K562 treated with DMSO at 1 percent for 48 hours (cell line): ENCODE measurements around the gene ANKZF1. TPM values are rescaled to one million over a fixed set of nuclear protein-coding genes. Genes with fewer than 3 reads are reported as not detected.

Experiments
- total RNA-seq: library from RNA; unstranded; fragments of 300-600 nt; gene quantifications from 2 replicates; pipeline ENCODE4 v1.2.3, GENCODE V29; 2022; ENCODE audit warnings: low replicate concordance; ENCODE audit errors: extremely low read depth

The ANKZF1 gene, protein sequence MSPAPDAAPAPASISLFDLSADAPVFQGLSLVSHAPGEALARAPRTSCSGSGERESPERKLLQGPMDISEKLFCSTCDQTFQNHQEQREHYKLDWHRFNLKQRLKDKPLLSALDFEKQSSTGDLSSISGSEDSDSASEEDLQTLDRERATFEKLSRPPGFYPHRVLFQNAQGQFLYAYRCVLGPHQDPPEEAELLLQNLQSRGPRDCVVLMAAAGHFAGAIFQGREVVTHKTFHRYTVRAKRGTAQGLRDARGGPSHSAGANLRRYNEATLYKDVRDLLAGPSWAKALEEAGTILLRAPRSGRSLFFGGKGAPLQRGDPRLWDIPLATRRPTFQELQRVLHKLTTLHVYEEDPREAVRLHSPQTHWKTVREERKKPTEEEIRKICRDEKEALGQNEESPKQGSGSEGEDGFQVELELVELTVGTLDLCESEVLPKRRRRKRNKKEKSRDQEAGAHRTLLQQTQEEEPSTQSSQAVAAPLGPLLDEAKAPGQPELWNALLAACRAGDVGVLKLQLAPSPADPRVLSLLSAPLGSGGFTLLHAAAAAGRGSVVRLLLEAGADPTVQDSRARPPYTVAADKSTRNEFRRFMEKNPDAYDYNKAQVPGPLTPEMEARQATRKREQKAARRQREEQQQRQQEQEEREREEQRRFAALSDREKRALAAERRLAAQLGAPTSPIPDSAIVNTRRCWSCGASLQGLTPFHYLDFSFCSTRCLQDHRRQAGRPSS
- not detected in 2 replicates for total RNA-seq

DNA sequence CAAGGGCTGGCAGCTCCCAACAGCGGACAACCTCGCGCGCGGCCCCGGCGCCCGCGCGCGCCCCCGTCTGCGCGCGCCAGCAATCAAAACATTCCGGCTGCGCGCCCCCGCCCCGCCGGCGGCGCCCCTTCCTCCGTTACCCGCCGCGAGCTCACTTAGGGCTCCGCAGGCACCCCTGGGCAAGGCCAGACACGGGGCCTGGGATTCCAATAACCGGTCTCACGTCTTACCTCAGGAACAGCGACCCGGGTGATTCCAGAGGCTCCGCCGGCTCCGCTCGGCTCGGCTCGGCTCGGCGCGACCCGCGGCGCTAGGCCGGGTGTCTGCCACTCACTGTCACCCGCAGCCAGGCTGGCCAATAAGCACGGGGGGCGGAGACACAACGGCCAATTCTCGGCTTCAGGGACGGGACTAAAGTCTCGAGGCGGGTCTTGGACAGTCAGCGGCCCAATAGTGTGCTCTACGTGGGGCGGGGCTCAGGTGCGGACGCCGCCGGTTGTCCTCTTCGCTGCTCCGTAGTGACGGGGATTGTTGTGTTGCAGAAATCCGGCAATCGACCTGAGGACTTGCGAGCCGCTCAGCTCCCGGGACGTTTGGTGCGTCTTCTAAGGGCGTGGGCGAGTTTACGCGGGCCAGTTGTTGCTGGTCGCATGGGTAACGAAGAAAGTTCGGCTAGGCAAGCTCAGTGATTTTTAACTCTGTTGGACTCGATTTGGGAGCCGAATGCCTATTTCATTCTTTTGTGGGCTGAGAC is at the start of gene ANKZF1, which contains the start of gene ATG9A:
Gene ANKZF1, plus strand, starts transcription at position 502 of the 754 bp plus-strand sequence. CDS start 452 bp downstream, outside the sequence.
Gene ATG9A, minus strand, starts transcription at position 332 of the 754 bp plus-strand sequence. CDS start 1,612 bp downstream, outside the sequence.

DNA sequence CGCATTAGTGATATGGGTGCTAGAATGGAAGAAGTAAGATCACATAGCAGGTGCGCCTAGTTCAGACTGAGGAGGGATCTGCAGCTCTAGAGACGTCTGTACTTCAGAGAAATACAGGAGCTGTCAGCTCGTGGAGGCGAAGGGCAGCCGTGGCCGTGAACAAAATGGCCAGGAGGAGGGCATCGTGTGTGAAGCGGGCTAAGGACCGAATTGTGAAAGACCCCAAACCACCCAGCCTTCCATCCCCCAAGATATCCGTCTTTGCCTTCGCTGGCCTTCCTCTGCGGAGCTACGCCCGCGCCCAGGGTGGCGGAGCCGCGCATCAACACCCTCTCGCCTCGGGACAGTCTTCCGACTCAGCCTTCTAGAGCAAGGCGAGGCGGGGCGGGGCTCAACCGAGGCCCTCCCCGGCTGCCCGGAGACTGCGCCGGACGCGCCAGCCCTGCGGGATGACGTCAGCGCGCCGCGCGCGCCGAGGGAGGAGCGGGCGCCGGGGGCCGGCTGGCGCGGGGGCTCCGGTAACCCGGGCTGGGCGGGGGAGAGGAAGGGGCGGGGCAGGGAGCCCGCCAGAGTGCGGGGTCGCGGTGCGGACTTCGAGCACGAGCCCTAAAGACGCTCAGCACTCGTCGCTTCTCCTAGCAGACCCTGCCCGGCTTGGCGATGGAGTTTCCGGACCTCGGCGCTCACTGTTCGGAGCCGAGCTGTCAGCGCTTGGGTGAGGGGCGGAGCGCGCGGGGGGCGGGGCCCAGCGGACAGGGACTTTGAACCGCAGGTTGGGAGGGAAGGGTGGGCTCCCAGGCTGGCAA is 23.1 kb upstream of the ANKZF1 start, which contains the start of gene ZFAND2B:
Gene ZFAND2B, plus strand, starts transcription at position 455 of the 806 bp plus-strand sequence. Its CDS starts 206 bp downstream, at position 661.

DNA sequence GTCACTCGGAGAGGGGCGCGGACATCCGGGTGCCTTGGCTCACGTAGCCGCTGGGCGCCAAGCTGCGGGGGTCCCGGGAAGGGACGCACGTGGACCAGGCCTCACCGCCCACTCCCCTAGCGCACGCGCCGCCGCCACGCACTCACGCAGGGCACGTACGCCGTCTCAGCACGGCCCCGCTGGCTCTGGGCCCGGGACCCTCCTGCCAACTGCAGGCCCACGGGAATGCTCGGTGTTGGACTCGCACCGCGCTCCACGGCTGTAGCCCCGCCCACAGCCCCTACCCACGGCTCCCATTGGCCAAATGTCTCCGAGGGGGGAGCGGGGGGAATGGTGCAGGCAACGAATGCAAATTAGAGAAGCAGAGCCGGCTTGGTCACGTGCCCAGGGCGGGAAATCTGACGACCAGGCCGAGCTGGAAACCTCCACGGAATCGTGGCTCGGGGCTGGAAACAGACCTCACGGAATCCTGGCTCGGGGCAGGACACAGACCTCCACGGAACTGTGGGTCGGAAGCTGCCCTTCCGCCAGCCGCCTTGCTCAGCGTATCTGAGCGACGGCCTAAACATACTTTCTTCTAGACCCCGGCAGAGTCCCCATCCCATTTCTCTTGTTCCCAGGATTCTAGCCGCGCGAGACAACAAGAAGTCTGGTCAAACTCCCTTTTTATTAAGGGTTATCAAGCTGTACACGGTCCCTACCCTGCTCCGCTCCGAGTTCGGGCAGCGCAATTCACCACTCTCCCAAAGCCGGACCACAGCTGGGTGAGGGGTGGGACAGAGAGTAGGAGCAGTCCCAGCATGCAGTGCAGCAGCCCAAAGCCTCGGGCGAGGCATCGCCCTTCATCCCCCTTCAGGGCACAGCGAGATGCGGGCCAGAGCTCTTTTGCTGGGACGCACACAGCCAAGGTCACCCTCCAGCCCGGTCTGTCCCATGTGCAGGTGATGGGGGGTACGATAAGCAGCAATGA is 10.6 kb upstream of the ANKZF1 start, which contains the start of gene ABCB6:
Gene ABCB6, minus strand, starts transcription at position 227 of the 970 bp plus-strand sequence. CDS start 285 bp downstream, outside the sequence.

DNA sequence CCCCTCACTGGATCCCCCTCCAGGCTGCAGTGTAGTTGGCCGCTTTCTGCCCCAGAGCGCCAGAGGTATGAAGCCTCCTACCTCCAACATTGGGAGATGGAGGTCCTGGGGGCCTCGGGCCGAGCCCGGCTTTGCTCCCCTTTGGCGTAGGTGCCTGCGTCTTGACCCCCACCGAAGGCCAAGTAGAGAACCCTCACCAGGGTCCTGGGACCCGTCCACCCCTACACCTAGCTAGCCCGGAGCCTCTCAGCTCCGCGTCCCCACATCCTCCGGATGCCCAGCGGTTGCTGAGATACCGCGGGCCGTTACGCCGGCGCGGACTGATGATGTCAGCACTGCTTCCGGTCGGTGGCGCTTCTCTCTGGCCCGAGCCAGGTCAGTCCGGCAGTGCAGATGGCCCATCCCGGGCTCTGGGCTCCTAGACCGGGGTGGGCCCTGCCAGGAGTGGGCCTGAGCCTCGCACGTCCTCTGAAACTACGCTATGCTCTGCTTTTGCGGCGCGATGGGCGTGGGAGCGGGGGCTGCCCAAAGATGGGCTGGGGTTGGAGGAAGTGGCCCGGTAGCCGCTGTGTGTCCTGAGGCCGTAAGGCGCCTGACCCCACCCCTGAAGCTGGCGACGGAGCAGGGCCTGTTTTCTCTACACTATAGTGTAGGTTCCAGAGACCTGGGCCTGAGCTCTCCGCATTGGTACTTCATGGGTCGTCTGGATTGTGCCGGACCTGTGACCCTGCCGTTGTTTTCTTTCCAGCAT is 15.7 kb downstream of the ANKZF1 start, which contains the start of the genes GLB1L and STK16:
Gene GLB1L, minus strand, starts transcription at position 297 of the 751 bp plus-strand sequence. CDS start 1,871 bp downstream, outside the sequence.
Gene STK16, plus strand, starts transcription at position 332 of the 751 bp plus-strand sequence. CDS start 521 bp downstream, outside the sequence.

DNA sequence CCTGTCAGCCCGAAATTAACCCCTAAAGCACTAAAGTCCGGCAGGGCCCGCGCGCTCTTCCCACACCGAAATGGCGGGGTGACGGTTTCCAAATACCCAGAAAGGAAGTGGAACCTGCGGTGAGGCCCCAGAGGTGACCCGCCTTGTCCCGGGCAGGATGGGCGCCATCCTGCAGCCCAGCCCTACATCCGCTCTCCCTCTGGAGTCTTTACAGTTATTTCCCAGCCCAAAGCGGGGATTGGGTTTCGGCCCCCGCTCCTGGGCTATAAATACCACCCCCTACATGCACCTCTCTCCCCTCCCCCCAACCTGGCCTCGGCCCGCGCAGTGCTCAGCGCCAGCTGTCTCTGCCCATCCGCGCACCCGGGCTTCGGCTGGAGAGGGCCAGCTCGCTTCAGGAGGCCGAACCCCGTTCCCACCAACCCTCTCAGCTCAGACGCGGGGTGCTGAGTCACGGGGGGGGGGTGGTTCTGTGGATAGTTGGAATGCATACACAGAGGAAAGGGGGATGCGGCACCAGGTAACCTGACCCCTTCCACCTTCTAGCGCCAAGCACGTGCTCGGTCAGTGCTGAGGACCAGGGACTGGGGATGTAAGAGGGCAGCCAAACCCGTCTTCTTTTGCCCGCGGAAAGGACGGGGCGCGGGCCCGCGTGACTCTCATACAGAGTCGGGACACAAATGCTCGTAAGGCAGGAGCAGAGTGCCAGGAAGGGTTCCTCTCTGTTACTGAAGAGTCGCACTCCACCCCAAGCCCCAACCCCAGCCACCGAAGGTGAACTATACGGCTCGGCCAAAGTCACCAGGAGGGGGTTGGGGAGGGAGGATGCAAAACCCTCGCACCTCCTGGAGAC is 23.5 kb downstream of the ANKZF1 start, which contains the start of gene TUBA4B:
Gene TUBA4B, plus strand, starts transcription at position 344 of the 853 bp plus-strand sequence. Its CDS starts 165 bp downstream, at position 509.

DNA sequence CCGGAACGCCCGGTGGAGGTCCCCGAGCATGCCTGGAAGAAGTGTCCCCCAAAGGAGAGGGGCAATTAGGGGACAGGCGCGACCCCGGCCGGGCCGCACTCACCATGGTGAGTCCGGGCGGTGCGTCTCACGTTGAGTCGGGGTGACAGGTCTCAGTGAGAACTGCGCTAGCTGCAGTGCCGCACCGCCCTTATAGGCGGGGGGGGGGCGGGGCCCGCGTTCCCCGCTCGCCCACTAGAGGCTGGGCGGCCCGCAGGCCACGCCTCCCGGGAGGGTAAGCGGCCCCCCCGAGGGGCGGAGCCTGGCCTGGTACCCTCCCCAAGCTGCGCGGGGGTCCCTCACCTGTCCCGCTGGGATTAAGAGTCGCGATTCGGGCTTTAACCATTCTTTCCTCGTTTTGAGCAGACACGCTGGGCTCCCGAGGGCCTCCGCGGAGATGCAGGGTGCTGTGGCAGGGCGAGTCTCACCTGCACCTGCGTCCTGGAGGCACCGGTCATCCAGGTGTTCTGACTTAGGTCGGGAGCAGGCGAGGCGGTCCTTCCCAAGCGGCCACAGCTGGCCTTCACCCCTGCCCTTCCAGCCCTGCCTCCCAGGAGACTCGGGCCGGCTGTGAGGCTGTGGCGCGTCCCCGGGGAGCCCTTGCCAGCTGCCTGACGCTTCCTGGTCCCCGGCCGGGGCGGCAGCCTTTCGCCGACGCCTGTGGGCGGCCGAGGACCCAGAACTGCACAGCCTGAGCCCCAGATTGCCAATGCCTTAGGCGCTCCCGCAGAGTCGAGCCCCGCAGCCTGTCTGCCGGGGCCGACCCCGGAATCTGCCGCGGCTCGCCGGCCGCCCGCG is 24.4 kb downstream of the ANKZF1 start, which contains the start of gene TUBA4A:
Gene TUBA4A, minus strand, starts transcription at position 166 of the 837 bp plus-strand sequence. Its CDS starts 60 bp downstream, at position 106.

DNA sequence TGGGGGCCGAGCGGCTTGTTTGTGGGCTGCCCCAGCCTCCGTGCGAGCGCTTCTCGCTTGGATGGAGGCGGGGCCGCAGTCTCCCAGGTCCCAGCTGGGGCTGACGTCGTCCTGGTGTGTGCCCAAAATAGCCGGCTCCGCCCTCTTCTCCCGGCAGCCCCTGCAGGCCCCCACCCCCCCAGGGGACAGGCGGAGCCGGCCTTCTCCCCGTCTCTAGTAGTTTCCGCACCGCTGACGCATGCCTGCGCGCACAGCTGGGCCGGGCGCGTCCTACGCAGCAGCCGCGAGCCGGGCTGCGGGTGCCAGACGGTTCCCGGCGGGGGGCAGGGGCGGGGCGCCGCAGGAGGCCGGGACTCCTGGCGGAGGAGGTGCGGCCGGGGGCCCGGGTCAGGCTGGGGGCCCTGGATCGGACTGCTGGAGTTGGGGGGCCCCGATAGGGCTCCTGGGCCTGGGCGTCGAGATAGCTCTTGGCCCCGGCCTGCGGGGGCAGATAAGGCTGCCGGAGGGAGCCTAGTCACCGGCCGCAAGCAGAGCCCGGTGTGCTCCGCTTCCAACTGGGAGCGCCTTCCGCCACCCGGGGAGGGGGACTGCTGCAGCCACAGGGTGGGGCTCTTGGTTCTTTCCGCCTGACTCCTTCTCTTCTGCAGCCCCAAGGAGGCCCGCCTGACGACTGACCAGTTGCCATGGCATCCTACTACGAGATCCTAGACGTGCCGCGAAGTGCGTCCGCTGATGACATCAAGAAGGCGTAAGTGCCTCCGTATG is 49.7 kb downstream of the ANKZF1 start, which contains the start of gene DNAJB2:
Gene DNAJB2, plus strand, starts transcription at position 216 of the 765 bp plus-strand sequence. Its CDS starts 468 bp downstream, at position 684.

Other genes starting within 250 kb of the ANKZF1 start
- not detected in 2 replicates for gene FEV, start 244.6 kb upstream of the ANKZF1 start, total RNA-seq
- gene CRYBA2, start 236.4 kb upstream of the ANKZF1 start, total RNA-seq = not detected in 2 replicates
- not detected in 2 replicates for gene CFAP65, start 188.3 kb upstream of the ANKZF1 start, total RNA-seq
- not detected in 2 replicates for gene IHH, start 168.9 kb upstream of the ANKZF1 start, total RNA-seq
- gene NHEJ1, start 69.0 kb upstream of the ANKZF1 start, total RNA-seq = not detected in 2 replicates
- gene SLC23A3, start 59.8 kb upstream of the ANKZF1 start, total RNA-seq = not detected in 2 replicates
- not detected in 2 replicates for gene CNPPD1, start 52.9 kb upstream of the ANKZF1 start, total RNA-seq
- not detected in 2 replicates for gene RETREG2, start 51.5 kb upstream of the ANKZF1 start, total RNA-seq
- gene ZFAND2B, start 23.0 kb upstream of the ANKZF1 start, total RNA-seq = not detected in 2 replicates
- not detected in 2 replicates for gene ABCB6, start 10.8 kb upstream of the ANKZF1 start, total RNA-seq
- not detected in 2 replicates for gene ATG9A, start 170 bp upstream of the ANKZF1 start, total RNA-seq
- not detected in 2 replicates for gene GLB1L, start 15.6 kb downstream of the ANKZF1 start, total RNA-seq
- not detected in 2 replicates for gene STK16, start 15.7 kb downstream of the ANKZF1 start, total RNA-seq
- not detected in 2 replicates for gene TUBA4B, start 23.4 kb downstream of the ANKZF1 start, total RNA-seq
- gene TUBA4A, start 24.1 kb downstream of the ANKZF1 start, total RNA-seq = not detected in 2 replicates
- not detected in 2 replicates for gene DNAJB2, start 49.6 kb downstream of the ANKZF1 start, total RNA-seq
- gene PTPRN, start 79.6 kb downstream of the ANKZF1 start, total RNA-seq = not detected in 2 replicates
- not detected in 2 replicates for gene RESP18, start 102.9 kb downstream of the ANKZF1 start, total RNA-seq
- not detected in 2 replicates for gene DNPEP, start 158.1 kb downstream of the ANKZF1 start, total RNA-seq
- not detected in 2 replicates for gene DES, start 188.6 kb downstream of the ANKZF1 start, total RNA-seq
- gene SPEG, start 205.0 kb downstream of the ANKZF1 start, total RNA-seq = not detected in 2 replicates